IPS-NIHi11 (cell line): ENCODE data around the gene SPATA31C1.
"Not testable (repeated sequence)": the region's sequence is repeated elsewhere in the genome, so short reads cannot be mapped to it uniquely, and the experiment has no call there.

Source experiments
- DNase-seq: peaks from one replicate; pipeline ENCODE4 v3.0.0; 2012; ENCODE audit warnings: mixed read lengths, low spot score

Gene SPATA31C1

DNA sequence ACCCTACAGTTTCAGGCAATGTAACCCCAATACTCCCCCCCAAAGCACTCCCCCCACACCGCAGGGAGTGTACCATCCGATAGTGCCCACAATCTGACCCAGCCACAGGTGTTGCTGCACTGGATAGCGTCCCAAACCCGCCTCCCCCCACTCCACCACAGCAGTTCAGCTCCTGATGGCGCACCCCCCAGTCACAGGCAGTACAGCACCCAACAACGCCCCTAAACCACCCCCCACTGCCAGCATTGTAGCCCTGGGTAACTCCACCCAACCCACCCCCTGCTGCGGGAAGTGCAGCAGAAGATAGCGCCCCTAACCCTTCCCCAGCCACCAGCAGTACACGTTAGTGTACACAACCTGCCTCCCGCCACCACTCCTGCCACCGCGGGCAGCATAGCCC, 20.6 kb downstream of the SPATA31C1 start:
- DNase-seq: not testable (repeated sequence)

DNA sequence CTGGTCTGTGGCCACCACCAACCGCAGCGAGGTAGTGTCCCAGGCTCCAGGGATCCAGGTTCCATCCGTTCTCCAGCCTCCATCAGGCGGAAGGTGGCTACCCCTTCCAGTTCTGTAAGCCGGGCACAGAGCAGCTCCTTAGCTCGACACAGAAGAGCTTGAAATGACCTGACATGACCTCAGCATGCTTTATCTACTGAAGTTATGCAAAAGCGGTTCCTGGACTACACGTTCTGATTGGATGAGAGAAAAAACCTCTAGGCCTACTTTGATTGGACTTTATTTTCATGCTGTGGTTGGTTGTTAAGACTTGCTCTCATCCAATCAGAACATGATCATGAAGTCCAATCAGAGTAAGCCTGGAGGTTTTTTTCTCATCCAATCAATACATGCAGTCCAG, 21.3 kb downstream of the SPATA31C1 start:
- not testable (repeated sequence) for DNase-seq

- DNase-seq: no peak
These were observed 26.3 kb downstream of the SPATA31C1 start for GRCh38 chr9:87944096-87944495.

DNA sequence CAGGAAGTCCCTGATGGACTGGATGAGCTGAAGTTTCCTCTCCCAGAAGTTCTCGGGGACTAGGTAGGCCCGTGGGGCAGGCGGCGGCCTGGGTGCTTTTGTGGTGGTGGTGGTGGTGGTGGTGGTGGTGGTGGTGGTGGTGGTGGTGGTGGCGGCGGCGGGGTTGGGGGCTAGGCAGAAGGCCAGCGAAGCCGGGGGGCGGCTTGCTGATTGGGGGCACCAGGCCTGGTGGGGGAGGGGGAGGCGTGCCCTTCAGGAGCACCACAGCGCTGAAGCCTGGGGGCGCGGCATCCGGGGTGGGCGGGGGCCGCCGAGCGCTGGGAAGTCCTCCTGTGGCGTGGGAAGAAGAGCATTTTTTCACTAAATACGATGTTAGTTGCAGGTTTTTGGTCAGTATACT, 26.9 kb downstream of the SPATA31C1 start:
- peak; percentile 33 for DNase-seq

DNA sequence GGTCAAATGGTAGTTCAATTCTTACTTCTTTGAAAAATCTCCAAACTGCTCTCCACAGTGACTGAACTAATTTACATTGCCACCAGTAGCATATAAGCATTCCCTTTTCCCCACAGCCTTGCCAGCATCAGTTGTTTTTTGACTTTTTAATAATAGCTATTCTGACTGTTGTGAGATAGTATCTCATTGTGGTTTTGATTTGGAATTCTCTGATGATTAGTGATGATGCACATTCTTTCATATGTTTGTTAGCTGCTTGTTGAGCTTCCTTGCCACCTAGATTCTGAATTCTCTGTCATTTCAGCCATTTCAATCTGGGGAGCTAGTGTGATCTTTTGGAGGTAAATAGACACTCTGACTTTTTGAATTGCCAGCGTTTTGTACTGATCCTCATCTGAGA, 32.5 kb downstream of the SPATA31C1 start:
- no peak for DNase-seq

GRCh38 chr9:87950765-87951488, 33.2 kb downstream of the SPATA31C1 start:
- peak; percentile 67 for DNase-seq

DNA sequence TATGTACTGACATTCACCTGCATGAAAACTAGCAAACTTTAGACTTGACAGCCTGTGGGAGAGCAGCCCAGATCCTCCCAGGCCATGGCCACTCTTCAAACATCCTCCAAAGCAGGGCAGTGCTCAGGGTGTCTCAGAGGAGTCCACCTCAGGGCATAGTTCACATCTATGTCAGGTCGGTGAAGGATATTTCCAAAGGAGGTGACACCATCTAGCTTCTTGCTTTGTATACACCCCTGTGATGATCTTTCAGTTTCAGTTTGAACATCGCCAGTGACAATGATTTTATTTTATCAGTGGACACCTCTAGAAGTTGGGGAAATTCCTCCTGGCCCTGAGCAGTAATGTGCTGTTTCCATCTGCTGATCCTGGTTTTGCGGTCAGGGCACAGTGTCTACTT, 36.5 kb downstream of the SPATA31C1 start:
- DNase-seq: no peak

DNA sequence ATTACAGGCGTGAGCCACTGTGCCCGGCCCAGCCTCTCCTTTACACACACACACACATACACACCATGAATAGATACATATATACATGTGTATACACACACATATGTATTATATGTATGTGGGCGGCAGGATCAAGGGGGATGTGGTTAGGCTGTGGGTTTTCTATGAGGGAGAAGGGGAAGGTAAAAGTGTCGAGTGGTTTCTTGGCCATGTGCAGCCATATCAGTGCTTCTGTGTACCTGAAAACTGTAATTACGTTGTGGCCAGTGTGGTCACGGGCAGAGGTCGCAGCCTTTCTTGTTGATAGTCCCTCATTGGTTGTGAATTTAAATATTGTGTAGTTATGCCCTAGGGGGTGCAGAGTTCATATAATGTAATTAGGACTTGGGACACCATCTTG, 40.1 kb downstream of the SPATA31C1 start:
- no peak for DNase-seq

DNA sequence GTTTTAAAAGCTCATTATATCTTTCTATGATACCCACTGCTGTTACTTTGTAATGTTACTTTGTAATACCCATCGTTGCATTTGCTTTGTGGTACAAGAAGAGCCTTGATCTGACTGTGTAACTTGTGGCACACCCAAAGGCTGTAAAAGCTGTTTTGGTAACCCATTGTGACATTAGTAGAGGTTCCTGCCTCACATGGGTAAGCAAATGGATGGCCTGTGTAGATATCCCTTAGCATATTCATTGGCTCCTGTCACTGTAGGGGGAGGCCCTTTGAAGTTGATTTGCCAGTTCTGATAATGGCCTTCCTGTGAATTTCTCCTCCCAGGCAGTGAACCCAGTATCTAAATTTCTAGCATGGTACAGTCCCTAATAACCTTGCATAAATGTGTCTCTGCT, 40.8 kb downstream of the SPATA31C1 start:
- no peak for DNase-seq

DNA sequence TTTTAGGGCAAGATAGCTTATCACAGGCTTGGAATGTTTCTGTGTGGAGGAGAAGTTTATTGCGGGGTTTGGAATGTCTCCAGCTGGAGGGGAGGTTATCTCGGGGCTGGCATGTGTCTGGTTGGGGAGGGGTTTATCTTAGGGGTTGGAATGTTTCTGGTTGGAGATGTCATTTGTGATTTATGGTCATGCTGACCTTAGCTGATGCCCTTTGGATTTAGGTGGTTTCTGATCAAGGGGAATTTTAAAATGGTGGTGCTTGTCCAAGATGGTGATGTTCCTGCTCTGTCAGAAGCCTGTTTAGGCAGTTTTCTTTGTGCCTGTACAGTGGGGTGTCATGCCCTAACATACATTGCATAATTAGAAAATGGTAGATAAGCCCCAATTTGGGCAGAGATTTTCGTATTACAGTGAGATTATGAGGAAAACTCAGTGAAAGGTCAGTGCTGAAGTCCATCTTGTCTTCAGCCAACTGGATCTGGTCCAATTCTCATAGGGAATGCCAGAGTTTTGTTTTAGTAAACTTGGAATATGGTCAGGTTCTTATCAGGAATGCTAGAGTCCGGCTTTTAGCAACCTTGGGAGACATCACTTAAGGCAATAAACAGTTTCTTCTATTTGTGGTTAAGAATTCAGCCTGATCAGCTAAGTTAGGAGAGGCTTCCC, 42.3 kb downstream of the SPATA31C1 start:
- no peak for DNase-seq

DNA sequence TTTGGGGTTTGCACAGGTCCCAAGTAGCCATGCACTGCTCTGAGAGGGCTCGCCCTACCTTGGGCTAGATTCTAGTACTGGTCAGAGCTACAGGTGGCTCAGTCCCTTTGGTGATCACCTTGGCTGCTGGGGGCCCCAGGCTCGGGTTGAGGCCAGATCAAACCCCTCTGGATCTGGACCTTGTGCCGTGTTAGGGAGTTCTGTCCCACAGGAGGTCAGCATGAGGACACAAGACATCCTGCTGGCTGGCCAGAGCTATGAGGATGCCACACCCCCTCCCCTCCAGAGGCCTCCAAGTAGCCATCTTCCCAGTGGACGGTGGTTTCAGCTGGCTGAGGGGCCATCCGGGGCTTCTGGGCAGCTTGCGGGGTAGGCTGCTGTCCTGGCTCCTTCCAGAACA, 46.0 kb downstream of the SPATA31C1 start:
- DNase-seq: no peak

GRCh38 chr9:87964826-87965225, 47.1 kb downstream of the SPATA31C1 start:
- DNase-seq: no peak

DNA sequence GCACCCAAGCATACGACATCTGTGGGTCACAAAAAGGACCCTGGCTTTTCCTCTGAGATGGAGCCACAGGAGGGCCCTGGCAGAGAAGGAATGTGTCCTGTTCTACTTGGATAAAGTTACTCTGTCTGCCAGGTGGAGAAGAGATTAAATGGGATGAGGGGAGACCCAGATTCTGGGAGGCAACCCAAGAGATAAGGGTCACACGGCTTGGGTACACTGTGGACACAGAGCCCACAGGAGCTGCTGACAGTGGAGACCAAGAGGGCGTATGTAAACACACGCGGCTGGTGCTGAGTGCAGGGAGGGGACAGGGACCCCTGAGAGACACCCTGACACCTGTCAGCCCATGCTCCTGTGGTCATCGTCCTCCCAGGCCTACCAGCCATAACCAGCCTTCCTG, 50.4 kb downstream of the SPATA31C1 start:
- no peak for DNase-seq

DNA sequence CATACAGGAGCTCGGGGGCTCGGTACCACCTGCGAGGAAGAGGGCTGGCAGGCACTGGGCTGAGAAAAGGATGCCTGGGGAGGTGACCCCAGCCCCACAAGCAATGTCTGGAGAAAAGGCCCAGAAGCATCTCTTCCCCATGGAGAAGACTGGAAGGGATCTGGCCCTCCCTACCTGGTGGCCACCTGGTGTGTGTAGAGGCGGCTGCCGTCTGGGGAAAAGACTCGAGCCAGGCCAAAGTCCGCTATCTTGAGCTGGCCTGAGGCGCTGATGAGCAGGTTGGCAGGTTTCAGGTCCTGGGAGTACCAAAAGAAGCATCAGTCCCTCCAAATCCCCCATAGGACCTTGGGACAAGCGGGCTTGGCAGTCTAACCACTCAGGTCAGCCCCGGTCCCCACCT, 52.8 kb downstream of the SPATA31C1 start:
- DNase-seq: no peak

- no peak for DNase-seq
These were observed 55.4 kb downstream of the SPATA31C1 start for GRCh38 chr9:87973122-87973521.
